Body of pancreas (tissue), 4 donors: ENCODE results near the gene ASPG. TPM values are rescaled to one million over a fixed set of nuclear protein-coding genes. Genes with fewer than 3 reads are reported as not detected.

Source experiments
- ATAC-seq: fragments of 150-250 bp; one replicate; pipeline ENCODE4 v1.9.1; 2016
- DNase-seq, 4 donors: peaks; one replicate each; pipeline ENCODE4 v3.0.0-alpha.2; 2019
- H3K27ac ChIP-seq, 4 donors: fragments of 200-600 bp; sonication (generic); 1 replicate in 3 of 4; 2 replicates in 1 of 4; pipeline versions ENCODE4 v1.5.1 to v1.6.1; 2016 to 2019; ENCODE audit warnings: mild to moderate bottlenecking in 1 of 4, mixed read lengths in 1 of 4, moderate library complexity in 1 of 4
- H3K27me3 ChIP-seq, 2 donors: fragments of 200-600 bp; sonication (generic); one replicate each; pipeline ENCODE4 v1.6.0; 2016; ENCODE audit warnings: mild to moderate bottlenecking in 1 of 2
- H3K36me3 ChIP-seq, 2 donors: fragments of 200-600 bp; sonication (generic); replicated peaks in 1 of 2; 2 replicates each; pipeline ENCODE4 v1.5.1; 2016; ENCODE audit warnings: low read depth in 2 of 2; ENCODE audit not compliant: insufficient read depth in 1 of 2
- H3K4me1 ChIP-seq: fragments of 200-600 bp; sonication (generic); one replicate; pipeline ENCODE4 v1.6.0; 2016
- H3K4me3 ChIP-seq, 2 donors: fragments of 200-600 bp; sonication (generic); 1 replicate in 1 of 2; 2 replicates in 1 of 2; pipeline ENCODE4 v1.5.1; 2016 to 2019
- H3K9me3 ChIP-seq, 3 donors: fragments of 200-600 bp; sonication (generic); 1 replicate in 2 of 3; 2 replicates in 1 of 3; pipeline ENCODE4 v1.5.1; 2016
- CTCF ChIP-seq, 7 experiments: fragments of 450-650 bp in 4 of 7; fragments of 200-600 bp in 3 of 7; sonication (generic) in 3 of 7; IDR thresholded peaks; one replicate each; pipeline ENCODE4 v1.5.1; 2016 to 2019; ENCODE audit warnings: antibody characterized with exemption in 7 of 7
- POLR2A ChIP-seq, 3 donors: fragments of 450-650 bp; IDR thresholded peaks; one replicate each; pipeline ENCODE4 v1.6.1; 2016; ENCODE audit warnings: antibody characterized with exemption in 3 of 3, mild to moderate bottlenecking in 2 of 3
- WGBS, 2 donors: methylation state at CpG; one replicate each; pipeline ENCODE4 v1.1.5; 2017; 5-methylcytosine and 5-hydroxymethylcytosine counted together
- intact Hi-C: fragments of 100-400 bp; cut with DNase I; formaldehyde crosslinking; loops from one replicate; pipeline ENCODE4 v1.15.1; 2023
- total RNA-seq, 2 donors: library from RNA; depleted of rRNA; stranded (reverse); fragments of >200 nt; gene quantifications; one replicate each; pipeline ENCODE4 v1.1.0, GENCODE V29; 2016

Gene ASPG
- total RNA-seq, 2 donors from 2014 or later: 0.52 to 0.99 TPM

DNA sequence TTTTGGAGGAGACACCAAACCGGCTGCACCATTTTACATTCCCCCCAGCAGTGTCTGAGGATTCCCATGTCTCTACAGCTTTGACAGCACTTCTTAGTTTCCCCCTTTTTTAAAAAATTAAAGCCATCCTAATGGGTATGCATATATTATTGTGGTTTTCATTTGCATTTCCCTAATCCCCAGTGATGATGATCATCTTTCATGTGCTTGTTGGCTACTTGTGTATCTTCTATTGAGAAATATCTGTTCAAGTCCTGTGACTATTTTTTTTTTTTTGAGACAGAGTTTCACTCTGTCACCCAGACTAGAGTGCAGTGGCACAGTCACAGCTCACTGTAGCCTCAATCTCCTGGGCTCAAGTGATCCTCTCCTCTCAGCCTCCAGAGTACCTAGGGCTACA lies 23.2 kb upstream of the ASPG start:
- ATAC-seq: no peak
- intact Hi-C loops: no loop called here
- no peak overlapping the region for H3K4me3 ChIP-seq
- H3K9me3 ChIP-seq: peaks cover 0 to 7% (median 0%) of the 10 kb centered on the region in 3 donors
- H3K4me1 ChIP-seq: no peaks in the 10 kb centered on the region
- WGBS, 2 donors: 84 to 100% methylated on average over 1 of the region's 1 CpG
- no peak for DNase-seq
- no peaks in the 10 kb centered on the region for H3K36me3 ChIP-seq
- TF ChIP-seq CTCF (IDR thresholded peaks at IDR 0.05): no peak
- TF ChIP-seq POLR2A (IDR thresholded peaks at IDR 0.05): no peak
- no peak overlapping the region for H3K27ac ChIP-seq
- no peaks in the 10 kb centered on the region for H3K27me3 ChIP-seq

DNA sequence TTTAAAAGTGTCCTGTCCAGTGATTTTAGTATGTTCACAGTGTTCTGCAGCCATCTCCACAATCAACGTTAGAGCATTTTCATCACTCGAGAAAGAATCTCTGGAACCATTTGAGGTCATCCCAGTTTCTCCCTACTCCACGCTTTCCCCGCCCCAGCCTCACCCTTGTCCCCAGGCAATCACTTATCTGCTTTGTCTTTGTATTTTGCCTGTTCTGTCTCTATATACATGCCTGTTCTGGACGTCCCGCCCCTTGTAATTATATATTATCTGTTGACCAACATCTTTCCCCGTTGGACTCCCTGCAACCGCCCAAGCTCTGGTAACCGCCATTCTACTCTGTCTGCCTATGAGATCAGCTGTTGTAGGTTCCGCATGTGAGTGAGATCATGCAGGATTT lies 21.5 kb upstream of the ASPG start:
- intact Hi-C loops: no loop called here
- no peak for ATAC-seq

DNA sequence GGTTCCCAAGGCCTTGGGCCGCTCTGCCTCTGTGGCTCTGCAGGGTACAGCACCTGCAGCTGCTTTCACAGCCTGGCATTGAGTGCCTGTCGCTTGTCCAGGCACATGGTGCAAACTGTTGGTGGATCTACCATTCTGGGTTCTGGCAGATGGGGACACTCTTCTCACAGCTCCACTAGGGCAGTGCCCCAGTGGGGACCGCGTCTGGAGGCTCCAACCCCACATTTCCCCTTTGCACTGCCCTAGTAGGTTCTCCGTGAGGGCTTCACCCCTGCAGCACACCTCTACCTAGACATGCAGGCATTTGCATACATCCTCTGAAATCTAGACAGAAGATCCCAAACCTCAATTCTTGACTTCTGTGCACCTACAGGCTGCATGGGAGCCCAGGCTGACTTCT lies 19.2 kb upstream of the ASPG start:
- no peaks in the 10 kb centered on the region for H3K36me3 ChIP-seq
- intact Hi-C loops: no loop called here
- TF ChIP-seq POLR2A (IDR thresholded peaks at IDR 0.05): no peak
- TF ChIP-seq CTCF (IDR thresholded peaks at IDR 0.05): no peak
- WGBS, 2 donors: 88 to 93% methylated on average over 5 of the region's 5 CpGs
- H3K9me3 ChIP-seq: peaks cover 0 to 7% (median 0%) of the 10 kb centered on the region in 3 donors
- DNase-seq: no peak
- ATAC-seq: no peak
- no peak overlapping the region for H3K27ac ChIP-seq
- no peaks in the 10 kb centered on the region for H3K27me3 ChIP-seq
- no peaks in the 10 kb centered on the region for H3K4me1 ChIP-seq
- no peak overlapping the region for H3K4me3 ChIP-seq

More for the DNA sequence above, 21.5 kb upstream of the ASPG start:
- no peaks in the 10 kb centered on the region for H3K36me3 ChIP-seq
- H3K4me1 ChIP-seq: no peaks in the 10 kb centered on the region
- no peak for TF ChIP-seq CTCF (IDR thresholded peaks at IDR 0.05)
- TF ChIP-seq POLR2A (IDR thresholded peaks at IDR 0.05): no peak
- DNase-seq: no peak
- no peak overlapping the region for H3K27ac ChIP-seq
- no peaks in the 10 kb centered on the region for H3K27me3 ChIP-seq
- H3K9me3 ChIP-seq: peaks cover 0 to 7% (median 0%) of the 10 kb centered on the region in 3 donors
- 80 to 84% methylated on average over 9 to 10 of the region's 10 CpGs for WGBS, 2 donors
- no peak overlapping the region for H3K4me3 ChIP-seq

GRCh38 chr14:104066719-104067295 lies 18.7 kb upstream of the ASPG start:
- 78 to 81% methylated on average over 3 to 4 of the region's 4 CpGs for WGBS, 2 donors

DNA sequence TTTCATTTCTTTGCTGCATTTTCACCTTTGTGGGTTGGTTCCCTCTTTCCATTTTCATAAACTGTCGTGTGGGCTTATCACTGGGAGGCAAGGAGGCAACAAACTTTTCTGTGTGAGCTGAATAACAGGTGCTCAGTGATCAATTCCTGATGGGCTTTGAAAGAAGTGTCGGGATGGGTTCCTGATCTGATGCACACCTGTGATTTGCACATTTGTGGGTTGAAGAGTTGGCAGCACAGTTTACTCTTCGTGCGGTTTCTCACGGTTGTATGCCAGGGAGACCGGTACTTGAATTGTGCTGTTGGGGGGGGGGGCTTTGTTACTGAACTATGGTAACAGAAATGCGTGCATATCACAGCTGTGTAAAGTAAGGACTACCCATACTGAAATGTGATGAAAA lies 16.0 kb upstream of the ASPG start:
- TF ChIP-seq CTCF (IDR thresholded peaks at IDR 0.05) (no peak), POLR2A (IDR thresholded peaks at IDR 0.05) (no peak)
- Histone ChIP-seq H3K36me3 (no peaks in the 10 kb centered on the region), H3K4me1 (no peaks in the 10 kb centered on the region), H3K27ac (no peak overlapping the region), H3K27me3 (no peaks in the 10 kb centered on the region), H3K9me3 (peaks cover 0 to 7% (median 0%) of the 10 kb centered on the region in 3 donors), H3K4me3 (no peak overlapping the region)
- ATAC-seq: no peak
- DNase-seq: no peak
- intact Hi-C loops: no loop called here
- WGBS, 2 donors: 62 to 80% methylated on average over 7 of the region's 7 CpGs

More at GRCh38 chr14:104066719-104067295, 18.7 kb upstream of the ASPG start:
- Histone ChIP-seq H3K36me3 (no peaks in the 10 kb centered on the region), H3K9me3 (peaks cover 0 to 7% (median 0%) of the 10 kb centered on the region in 3 donors), H3K4me3 (no peak overlapping the region), H3K27ac (no peak overlapping the region), H3K27me3 (no peaks in the 10 kb centered on the region), H3K4me1 (no peaks in the 10 kb centered on the region)
- intact Hi-C loops: no loop called here
- no peak for ATAC-seq
- no peak for DNase-seq
- no peak for TF ChIP-seq POLR2A (IDR thresholded peaks at IDR 0.05)
